Peyer's patch (tissue), 4 donors: ENCODE data around the gene UBE3C. TPM values are rescaled to one million over a fixed set of nuclear protein-coding genes. Genes with fewer than 3 reads are reported as not detected.

Experiments
- DNase-seq, 3 donors: peaks; one replicate each; pipeline ENCODE4 v3.0.0-alpha.2; 2017 to 2019
- H3K27ac ChIP-seq, 4 donors: fragments of 200-600 bp; sonication (generic); one replicate each; pipeline ENCODE4 v1.5.1; 2016 to 2019
- H3K27me3 ChIP-seq, 2 donors: fragments of 200-600 bp; sonication (generic); one replicate each; pipeline ENCODE4 v1.5.1; 2019
- H3K36me3 ChIP-seq, 3 donors: fragments of 200-600 bp; sonication (generic); one replicate each; pipeline ENCODE4 v1.5.1; 2016 to 2019
- H3K4me1 ChIP-seq, 4 donors: fragments of 200-600 bp; sonication (generic); one replicate each; pipeline ENCODE4 v1.5.1; 2016 to 2019
- H3K4me3 ChIP-seq, 4 donors: fragments of 200-600 bp; sonication (generic); 1 replicate in 3 of 4; 2 replicates in 1 of 4; pipeline ENCODE4 v1.5.1; 2016 to 2019; ENCODE audit warnings: mild to moderate bottlenecking in 1 of 4
- H3K9me3 ChIP-seq, 4 donors: fragments of 200-600 bp; sonication (generic); one replicate each; pipeline ENCODE4 v1.5.1; 2016 to 2019; ENCODE audit warnings: mild to moderate bottlenecking in 1 of 4
- POLR2A ChIP-seq, 2 donors: fragments of 450-650 bp; IDR thresholded peaks; one replicate each; pipeline ENCODE4 v1.5.1; 2017; ENCODE audit warnings: antibody characterized with exemption in 2 of 2, mild to moderate bottlenecking in 2 of 2, moderate library complexity in 2 of 2
- total RNA-seq, 4 donors: library from RNA; depleted of rRNA; stranded (reverse); fragments of >200 nt; gene quantifications; one replicate each; pipeline ENCODE4 v1.1.0, GENCODE V29; 2016
- TF ChIP-seq, protein P1 (sequence below), 6 experiments: fragments of 450-650 bp in 4 of 6; fragments of 200-600 bp in 2 of 6; sonication (generic) in 1 of 6; IDR thresholded peaks; one replicate each; pipeline ENCODE4 v1.5.1; 2017 to 2019; ENCODE audit warnings: antibody characterized with exemption in 6 of 6, mild to moderate bottlenecking in 3 of 6, moderate library complexity in 1 of 6

UBE3C gene
- total RNA-seq, 4 donors from 2014 or later: 76.4 to 106 (median 101) TPM

DNA sequence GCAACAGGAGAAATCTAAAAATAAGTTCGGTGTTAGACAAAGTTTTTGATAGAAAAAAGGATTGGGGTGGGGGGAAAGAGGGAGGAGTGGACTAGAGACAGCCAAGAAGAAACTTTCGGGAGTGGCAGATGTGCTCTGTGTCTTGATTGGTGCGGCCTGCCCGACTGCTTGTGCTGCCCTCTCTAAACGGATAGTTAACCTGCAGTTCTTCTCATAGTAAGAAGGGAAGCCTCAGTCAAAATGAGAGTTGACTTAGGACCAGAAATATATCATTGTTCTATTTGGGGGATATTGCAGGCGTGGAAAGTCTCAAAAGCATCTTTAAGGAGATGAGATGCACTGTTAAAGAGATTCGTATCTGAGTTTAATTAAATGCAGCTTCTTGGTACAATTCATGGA is 39.3 kb downstream of the UBE3C start:
- TF ChIP-seq, protein P1, sequence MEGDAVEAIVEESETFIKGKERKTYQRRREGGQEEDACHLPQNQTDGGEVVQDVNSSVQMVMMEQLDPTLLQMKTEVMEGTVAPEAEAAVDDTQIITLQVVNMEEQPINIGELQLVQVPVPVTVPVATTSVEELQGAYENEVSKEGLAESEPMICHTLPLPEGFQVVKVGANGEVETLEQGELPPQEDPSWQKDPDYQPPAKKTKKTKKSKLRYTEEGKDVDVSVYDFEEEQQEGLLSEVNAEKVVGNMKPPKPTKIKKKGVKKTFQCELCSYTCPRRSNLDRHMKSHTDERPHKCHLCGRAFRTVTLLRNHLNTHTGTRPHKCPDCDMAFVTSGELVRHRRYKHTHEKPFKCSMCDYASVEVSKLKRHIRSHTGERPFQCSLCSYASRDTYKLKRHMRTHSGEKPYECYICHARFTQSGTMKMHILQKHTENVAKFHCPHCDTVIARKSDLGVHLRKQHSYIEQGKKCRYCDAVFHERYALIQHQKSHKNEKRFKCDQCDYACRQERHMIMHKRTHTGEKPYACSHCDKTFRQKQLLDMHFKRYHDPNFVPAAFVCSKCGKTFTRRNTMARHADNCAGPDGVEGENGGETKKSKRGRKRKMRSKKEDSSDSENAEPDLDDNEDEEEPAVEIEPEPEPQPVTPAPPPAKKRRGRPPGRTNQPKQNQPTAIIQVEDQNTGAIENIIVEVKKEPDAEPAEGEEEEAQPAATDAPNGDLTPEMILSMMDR (IDR thresholded peaks at IDR 0.05): no peak
- no peak for TF ChIP-seq POLR2A (IDR thresholded peaks at IDR 0.05)
- Histone ChIP-seq H3K4me3 (no peak overlapping the region), H3K27ac (no peak overlapping the region), H3K4me1 (no peaks in the 10 kb centered on the region), H3K9me3 (no peaks in the 10 kb centered on the region), H3K36me3 (peaks cover 0 to 88% (median 4%) of the 10 kb centered on the region in 3 donors), H3K27me3 (no peaks in the 10 kb centered on the region)
- no peak for DNase-seq

DNA sequence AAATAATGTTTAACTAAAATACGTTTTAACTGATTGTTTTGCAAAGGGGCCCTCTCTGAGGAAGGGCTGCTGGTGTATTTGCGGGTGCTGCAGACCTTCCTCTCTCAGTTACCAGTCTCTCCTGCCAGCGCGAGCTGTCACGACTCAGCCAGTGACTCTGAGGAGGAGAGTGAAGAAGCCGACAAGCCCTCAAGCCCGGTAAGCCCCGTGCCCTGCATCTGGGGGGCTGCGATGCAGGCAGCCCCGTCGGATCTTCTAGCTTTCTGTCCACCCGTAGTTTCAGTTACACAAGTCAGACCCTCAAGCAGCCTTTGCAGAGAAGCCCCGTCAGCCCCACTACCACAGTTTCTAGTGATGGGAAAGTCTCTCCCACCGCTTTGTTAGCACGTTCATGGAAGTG is 45.1 kb downstream of the UBE3C start:
- H3K27me3 ChIP-seq: no peaks in the 10 kb centered on the region
- no peak overlapping the region for H3K4me3 ChIP-seq
- H3K9me3 ChIP-seq: no peaks in the 10 kb centered on the region
- no peaks in the 10 kb centered on the region for H3K4me1 ChIP-seq
- H3K27ac ChIP-seq: no peak overlapping the region
- TF ChIP-seq, protein P1 (IDR thresholded peaks at IDR 0.05): no peak
- TF ChIP-seq POLR2A (IDR thresholded peaks at IDR 0.05): no peak
- DNase-seq: no peak
- peaks cover 0 to 90% (median 0%) of the 10 kb centered on the region in 3 donors for H3K36me3 ChIP-seq

DNA sequence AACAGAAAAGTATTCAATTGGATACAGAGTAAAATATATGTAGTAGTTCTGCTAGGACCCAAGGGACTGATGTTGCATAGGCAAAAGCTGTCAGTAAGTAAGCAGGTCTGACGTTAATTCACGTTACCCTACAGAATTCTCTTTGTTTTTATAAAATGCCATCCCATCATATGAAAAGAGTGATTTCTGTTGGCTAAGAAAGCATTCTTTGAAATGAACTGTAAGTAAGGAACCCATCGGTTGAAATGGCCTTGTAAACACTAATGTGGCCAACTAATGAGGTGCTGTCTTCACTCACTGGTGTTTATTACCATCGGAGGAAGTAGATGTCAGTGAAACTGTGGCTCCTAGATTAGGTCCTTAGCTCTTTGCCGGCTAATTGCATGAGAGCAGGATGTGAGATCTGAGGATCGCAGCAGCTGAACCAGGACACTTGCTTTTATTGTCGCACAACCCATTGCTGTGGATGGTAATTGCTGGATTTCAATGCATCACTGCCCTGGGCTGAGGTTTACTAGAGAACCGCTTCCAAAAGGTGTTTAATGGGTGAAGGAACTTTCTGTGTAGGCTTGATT is 49.5 kb downstream of the UBE3C start:
- Histone ChIP-seq H3K4me1 (no peaks in the 10 kb centered on the region), H3K4me3 (no peak overlapping the region), H3K36me3 (peaks cover 0 to 84% (median 0%) of the 10 kb centered on the region in 3 donors), H3K27ac (no peak overlapping the region), H3K27me3 (no peaks in the 10 kb centered on the region), H3K9me3 (no peaks in the 10 kb centered on the region)
- DNase-seq: no peak
- no peak for TF ChIP-seq POLR2A (IDR thresholded peaks at IDR 0.05)
- TF ChIP-seq, protein P1 (IDR thresholded peaks at IDR 0.05): no peak

DNA sequence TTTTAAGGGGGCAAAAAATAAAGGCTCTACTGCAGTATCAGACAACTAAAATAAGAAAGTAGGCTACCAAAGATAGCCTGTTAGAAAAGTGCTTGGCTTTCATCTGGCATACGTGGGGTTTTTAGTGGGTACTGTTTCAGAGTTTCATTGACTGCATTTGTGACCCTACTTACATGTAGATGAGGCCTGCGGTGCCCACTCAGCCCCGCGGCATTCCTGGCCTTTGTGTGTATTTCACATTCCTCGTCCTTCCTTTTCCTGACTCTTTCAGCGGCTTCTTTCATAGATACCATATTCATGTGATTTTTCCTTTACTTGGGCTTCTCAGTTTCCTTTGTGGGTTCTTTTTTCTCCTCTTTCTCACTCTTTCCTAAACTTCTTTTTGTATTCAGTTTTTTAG is 50.7 kb downstream of the UBE3C start:
- TF ChIP-seq, protein P1 (IDR thresholded peaks at IDR 0.05): no peak
- no peak for TF ChIP-seq POLR2A (IDR thresholded peaks at IDR 0.05)
- Histone ChIP-seq H3K27ac (no peak overlapping the region), H3K9me3 (no peaks in the 10 kb centered on the region), H3K27me3 (no peaks in the 10 kb centered on the region), H3K36me3 (peaks cover 0 to 72% (median 0%) of the 10 kb centered on the region in 3 donors), H3K4me1 (no peaks in the 10 kb centered on the region), H3K4me3 (no peak overlapping the region)
- DNase-seq: no peak

DNA sequence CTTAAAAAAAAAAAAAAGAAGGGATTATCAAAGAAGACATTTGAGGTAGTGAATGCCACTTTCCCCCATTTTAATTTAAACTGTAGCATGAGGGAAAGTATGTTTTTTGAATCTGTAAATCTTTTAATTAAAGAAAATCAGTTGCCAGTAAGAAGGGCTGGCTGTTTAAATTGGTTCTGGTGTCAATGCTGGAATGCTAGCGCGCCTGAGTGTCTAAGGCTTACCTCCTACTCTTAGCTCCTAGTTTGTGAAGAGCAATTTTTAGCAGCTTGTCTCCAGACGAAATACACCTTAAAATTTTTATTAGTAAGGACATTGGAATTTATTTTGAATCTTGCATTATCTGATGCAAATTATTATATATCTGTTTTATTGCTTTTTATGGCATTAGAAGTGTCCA is 54.1 kb downstream of the UBE3C start:
- Histone ChIP-seq H3K4me1 (no peaks in the 10 kb centered on the region), H3K4me3 (no peak overlapping the region), H3K27ac (no peak overlapping the region), H3K9me3 (no peaks in the 10 kb centered on the region), H3K36me3 (peaks cover 0 to 72% (median 0%) of the 10 kb centered on the region in 3 donors), H3K27me3 (no peaks in the 10 kb centered on the region)
- TF ChIP-seq, protein P1 (IDR thresholded peaks at IDR 0.05): no peak
- no peak for TF ChIP-seq POLR2A (IDR thresholded peaks at IDR 0.05)
- no peak for DNase-seq

DNA sequence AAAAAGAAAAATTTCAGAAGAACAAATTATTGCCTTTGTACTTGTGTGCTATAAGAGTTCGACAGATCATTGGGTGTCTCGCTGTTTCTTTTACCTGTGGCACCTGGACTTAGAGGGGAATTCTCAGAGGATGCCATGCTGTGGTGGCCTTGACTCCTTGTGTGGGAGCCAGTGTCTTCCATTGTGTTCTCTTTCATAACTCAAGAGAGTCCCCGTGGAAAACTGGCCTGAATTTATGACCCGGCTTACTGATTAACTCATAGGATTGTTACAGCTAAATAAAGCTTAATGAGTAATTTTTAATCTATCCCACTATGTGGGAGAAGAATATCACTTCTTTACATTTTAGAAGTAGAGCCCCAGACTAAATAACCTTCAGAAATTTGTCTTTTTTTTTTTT is 54.5 kb downstream of the UBE3C start:
- Histone ChIP-seq H3K27ac (no peak overlapping the region), H3K4me3 (no peak overlapping the region), H3K36me3 (peaks cover 0 to 72% (median 0%) of the 10 kb centered on the region in 3 donors), H3K4me1 (no peaks in the 10 kb centered on the region), H3K9me3 (no peaks in the 10 kb centered on the region), H3K27me3 (no peaks in the 10 kb centered on the region)
- no peak for TF ChIP-seq POLR2A (IDR thresholded peaks at IDR 0.05)
- TF ChIP-seq, protein P1 (IDR thresholded peaks at IDR 0.05): no peak
- DNase-seq: no peak
